Panc1 (cell line): ENCODE results near the gene ICA1. TPM values are rescaled to one million over a fixed set of nuclear protein-coding genes. Genes with fewer than 3 reads are reported as not detected.

Source experiments
- ATAC-seq: fragments of 200-7000 bp; cut with Tn5 transposase; 2 replicates; pipeline ENCODE4 v1.9.1; 2020; ENCODE audit warnings: mild to moderate bottlenecking, moderate library complexity
- BruUV-seq: library from RNA; stranded (reverse); fragments of 400-500 nt; replicated peaks from 2 replicates; lab custom pipeline; 2021; lab: Mats Ljungman, UMichigan
- CTCF ChIA-PET: fragments of 300-600 bp; sonication (Branson Sonifier 250); formaldehyde crosslinking; loops from one replicate; lab custom pipeline; 2022; ENCODE audit warnings: antibody characterized with exemption; lab: Charles Lee
- POLR2A ChIA-PET: fragments of 300-600 bp; sonication (Branson Sonifier 250); formaldehyde crosslinking; loops from one replicate; lab custom pipeline; 2022; ENCODE audit warnings: antibody characterized with exemption; lab: Charles Lee
- DNase-seq: peaks from one replicate; pipeline ENCODE4 v3.0.0-alpha.2; 2010; ENCODE audit warnings: low read depth, low spot score
- H3K27ac ChIP-seq: 2 replicates; pipeline ENCODE4 v1.5.1; 2011; ENCODE audit warnings: mild to moderate bottlenecking, low read length, inconsistent platforms
- H3K27me3 ChIP-seq: fragments of 200-500 bp; sonication (Bioruptor generic); 2 replicates; pipeline ENCODE4 v1.6.0; 2014; ENCODE audit warnings: low read length, inconsistent platforms; ENCODE audit not compliant: control insufficient read depth, insufficient read depth
- H3K36me3 ChIP-seq: fragments of 200-500 bp; sonication (Bioruptor generic); 2 replicates; pipeline ENCODE4 v1.5.1; 2014; ENCODE audit warnings: inconsistent platforms, mild to moderate bottlenecking, low read length, moderate library complexity; ENCODE audit not compliant: control insufficient read depth, insufficient read depth
- H3K4me1 ChIP-seq: 2 replicates; pipeline ENCODE4 v1.5.1; 2011; ENCODE audit warnings: inconsistent platforms, mild to moderate bottlenecking, low read length, moderate library complexity; ENCODE audit not compliant: control insufficient read depth, insufficient read depth
- H3K4me3 ChIP-seq, 2 experiments: 2 replicates each; pipeline ENCODE4 v1.5.1; 2011 to 2012; ENCODE audit warnings: low read depth in 2 of 2, low read length in 2 of 2, mild to moderate bottlenecking in 2 of 2, inconsistent platforms in 1 of 2, moderate library complexity in 1 of 2
- H3K9me3 ChIP-seq: fragments of 200-500 bp; sonication (Bioruptor generic); 2 replicates; pipeline ENCODE4 v1.5.1; 2014; ENCODE audit warnings: low read depth, mild to moderate bottlenecking, inconsistent platforms, low read length, moderate library complexity; ENCODE audit not compliant: control insufficient read depth, insufficient read depth
- CTCF ChIP-seq: fragments of 450-650 bp; IDR thresholded peaks from 2 replicates; pipeline ENCODE4 v1.5.1; 2017; ENCODE audit warnings: mild to moderate bottlenecking
- POLR2AphosphoS5 ChIP-seq: IDR thresholded peaks from 2 replicates; pipeline ENCODE4 v1.6.1; 2012; ENCODE audit warnings: mild to moderate bottlenecking, low read depth, low read length, moderate library complexity
- REST ChIP-seq, 2 experiments: IDR thresholded peaks; 2 replicates each; pipeline ENCODE4 v1.6.1; 2011 to 2012; ENCODE audit warnings: low read depth in 2 of 2, control low read depth in 1 of 2, low read length in 1 of 2, mild to moderate bottlenecking in 1 of 2, moderate library complexity in 1 of 2; ENCODE audit not compliant: insufficient read depth in 1 of 2
- SIN3A ChIP-seq: IDR thresholded peaks from 2 replicates; pipeline ENCODE4 v1.6.1; 2012; ENCODE audit warnings: low read depth, mild to moderate bottlenecking, low read length, moderate library complexity, borderline replicate concordance; ENCODE audit not compliant: insufficient read depth
- in situ Hi-C: cut with HindIII; loops from 2 replicates; pipeline ENCODE4 v1.10.0; 2016; ENCODE audit warnings: low sequenced_read_pairs, low pct_unique_long_range_greater_than_20kb
- intact Hi-C: fragments of 100-400 bp; cut with micrococcal nuclease; formaldehyde crosslinking; loops from one replicate; pipeline ENCODE4 v1.10.0; 2022; ENCODE audit not compliant: unreplicated experiment
- total RNA-seq: library from RNA; stranded (reverse); gene quantifications from one replicate; pipeline ENCODE4 v1.2.1, GENCODE V29; 2021; ENCODE audit not compliant: unreplicated experiment

The ICA1 gene
- total RNA-seq, 1 experiment from 2014 or later: 1.1 TPM

DNA sequence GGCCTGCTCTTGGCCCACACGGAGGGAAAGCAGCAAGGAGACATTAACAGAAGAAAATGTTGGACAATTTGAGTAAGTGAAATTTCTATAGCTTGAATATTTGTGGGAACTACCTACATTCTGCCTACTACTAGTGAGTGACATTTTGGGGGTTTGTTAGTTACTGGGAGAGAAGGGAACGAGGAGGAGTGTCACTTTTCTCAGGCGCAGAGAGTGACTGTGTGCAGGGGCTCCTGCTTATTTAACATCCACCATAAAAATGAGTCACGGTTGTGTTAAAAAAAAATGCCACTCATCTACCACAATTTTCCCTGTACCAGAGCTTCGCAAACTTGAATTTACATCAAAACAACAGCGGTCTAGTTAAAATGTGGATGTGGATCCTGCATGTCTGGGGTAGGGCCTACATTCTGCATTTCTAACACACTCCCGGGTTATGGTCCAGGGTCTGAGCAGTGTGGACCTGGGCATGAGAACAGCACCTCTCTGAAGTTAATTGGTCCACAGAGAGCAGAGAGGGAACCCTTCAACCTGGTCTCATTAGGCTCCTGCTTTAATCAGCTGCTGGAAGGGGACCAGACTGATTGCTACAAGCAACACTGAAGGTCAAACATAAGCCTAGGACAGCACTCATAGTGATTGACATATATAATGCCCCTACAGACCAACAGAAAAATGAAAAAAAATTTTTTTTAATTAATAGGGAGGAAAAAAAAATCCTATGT lies 41.4 kb downstream of the ICA1 start:
- intact Hi-C loops (loop anchor here (5.0 kb wide), 1 partner anchor 77 kb away; no protein-coding TSS in a partner anchor), in situ Hi-C loops (no loop called here)
- ChIA-PET POLR2A (no interaction called here), CTCF (no interaction called here)
- no peaks in the 10 kb centered on the region for H3K36me3 ChIP-seq
- no TSS peak for BruUV-seq
- no peak for DNase-seq
- TF ChIP-seq REST (IDR thresholded peaks at IDR 0.05; ENCODE audit: insufficient read depth in 1 of 2, low read depth in 2 of 2, low read length in 1 of 2) (no peak), CTCF (no peak), POLR2AphosphoS5 (no peak)
- no peaks in the 10 kb centered on the region for H3K4me1 ChIP-seq
- H3K27me3 ChIP-seq: peaks cover 12% of the 10 kb centered on the region
- no peak overlapping the region for H3K27ac ChIP-seq
- no peak for ATAC-seq
- no peak overlapping the region for H3K4me3 ChIP-seq
- no peaks in the 10 kb centered on the region for H3K9me3 ChIP-seq

- intact Hi-C loops (loop anchor here (2.0 to 10.0 kb wide), 6 partner anchors 173 to 793 kb away; no protein-coding TSS in a partner anchor), in situ Hi-C loops (no loop called here)
- BruUV-seq: no TSS peak
- Histone ChIP-seq H3K27me3 (no peaks in the 10 kb centered on the region), H3K36me3 (no peaks in the 10 kb centered on the region), H3K4me3 (no peak overlapping the region), H3K9me3 (no peaks in the 10 kb centered on the region), H3K4me1 (no peaks in the 10 kb centered on the region), H3K27ac (no peak overlapping the region)
- CTCF ChIA-PET: interaction anchor here (1.2 to 1.3 kb wide), 2 partner anchors 78 to 537 kb away, joined by 4 to 6 read pairs; no protein-coding TSS in a partner anchor
- DNase-seq (peak; percentile 57), ATAC-seq (0 out of 2 replicates have a peak, but pooled peaks have one; percentile 53)
- TF ChIP-seq SIN3A (no peak), CTCF (peak; percentile 69; the same call in 1 of the 2 replicates)
- POLR2A ChIA-PET: interaction anchor here (0.7 kb wide), 1 partner anchor 1129 kb away, joined by 3 read pairs; no protein-coding TSS in a partner anchor
Measured at GRCh38 chr7:8217200-8218068, 44.5 kb downstream of the ICA1 start.
